Measurements from ENCODE around the gene CNKSR3. TPM values are rescaled to one million over a fixed set of nuclear protein-coding genes. Genes with fewer than 3 reads are reported as not detected.
"Not testable (repeated sequence)": the region's sequence is repeated elsewhere in the genome, so short reads cannot be mapped to it uniquely, and the experiment has no call there.

The CNKSR3 gene
- total RNA-seq, 1 donor: 4.7 TPM

GRCh38 chr6:154516276-154516675, 5.8 kb upstream of the CNKSR3 start:
- no peak overlapping the region for H3K4me3 ChIP-seq (ENCODE audit: low read depth, low read length)
- no peak for TF ChIP-seq CTCF (IDR thresholded peaks at IDR 0.05; ENCODE audit: insufficient read depth, low read depth, low read length)
- no peak for DNase-seq (ENCODE audit: low read depth)

- H3K4me3 ChIP-seq (ENCODE audit: low read depth, low read length): no peak overlapping the region
- no peak for TF ChIP-seq CTCF (IDR thresholded peaks at IDR 0.05; ENCODE audit: insufficient read depth, low read depth, low read length)
- DNase-seq (ENCODE audit: low read depth): no peak
Observed at GRCh38 chr6:154515826-154516225, 5.3 kb upstream of the CNKSR3 start.

GRCh38 chr6:154515076-154515475, 4.6 kb upstream of the CNKSR3 start:
- not testable (repeated sequence) for H3K4me3 ChIP-seq (ENCODE audit: low read depth, low read length); DNase-seq (ENCODE audit: low read depth)

- no peak for DNase-seq (ENCODE audit: low read depth)
- TF ChIP-seq CTCF (IDR thresholded peaks at IDR 0.05; ENCODE audit: insufficient read depth, low read depth, low read length): no peak
- no peak overlapping the region for H3K4me3 ChIP-seq (ENCODE audit: low read depth, low read length)
Observed at GRCh38 chr6:154514481-154514880, 4.0 kb upstream of the CNKSR3 start.

- no peak for DNase-seq (ENCODE audit: low read depth)
- H3K4me3 ChIP-seq (ENCODE audit: low read depth, low read length): no peak overlapping the region
- no peak for TF ChIP-seq CTCF (IDR thresholded peaks at IDR 0.05; ENCODE audit: insufficient read depth, low read depth, low read length)
Observed at GRCh38 chr6:154513601-154514320, 3.3 kb upstream of the CNKSR3 start.

GRCh38 chr6:154512201-154512600, 1.7 kb upstream of the CNKSR3 start:
- no peak for TF ChIP-seq CTCF (IDR thresholded peaks at IDR 0.05; ENCODE audit: insufficient read depth, low read depth, low read length)
- H3K4me3 ChIP-seq (ENCODE audit: low read depth, low read length): no peak overlapping the region
- DNase-seq (ENCODE audit: low read depth): no peak

GRCh38 chr6:154511791-154512190, 1.3 kb upstream of the CNKSR3 start:
- H3K4me3 ChIP-seq (ENCODE audit: low read depth, low read length): no peak overlapping the region
- no peak for DNase-seq (ENCODE audit: low read depth)
- TF ChIP-seq CTCF (IDR thresholded peaks at IDR 0.05; ENCODE audit: insufficient read depth, low read depth, low read length): no peak

Data from fibroblast of villous mesenchyme (primary cell).